GM18505 (cell line): ENCODE results near the gene CYTH3.
A peak's percentile ranks its signal among the peaks of the same experiment; 100 is the strongest.
"Not testable (repeated sequence)": the region's sequence is repeated elsewhere in the genome, so short reads cannot be mapped to it uniquely, and the experiment has no call there.

Source experiments
- ATAC-seq: cut with Tn5 transposase; IDR thresholded peaks from one replicate; pipeline ENCODE4 v1.9.1; 2021; ENCODE audit not compliant: unreplicated experiment
- POLR2A ChIP-seq: IDR thresholded peaks from 4 replicates; pipeline ENCODE4 v1.6.1; 2011; ENCODE audit warnings: borderline replicate concordance; ENCODE audit not compliant: insufficient read depth, insufficient read length; ENCODE audit errors: extremely low read depth

The CYTH3 gene

DNA sequence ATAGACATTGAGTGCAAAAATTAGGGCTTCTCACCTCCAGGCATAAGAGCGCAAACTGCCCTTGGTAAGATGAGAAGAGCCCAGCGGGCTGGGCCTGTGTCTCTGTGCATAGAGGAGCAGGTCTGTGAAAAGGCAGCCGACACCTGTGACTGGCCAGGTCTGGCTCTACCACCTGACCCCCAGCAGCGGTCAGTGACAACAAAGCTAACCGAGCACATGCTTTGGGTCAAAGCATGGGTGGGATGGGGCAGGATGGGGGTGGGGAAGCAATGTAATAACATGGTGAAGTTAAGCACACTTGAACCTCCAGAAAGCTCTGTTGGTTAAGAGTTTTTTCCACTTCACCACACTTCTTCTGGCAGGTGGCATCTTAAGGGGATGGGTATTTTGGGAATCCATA is 29.3 kb downstream of the CYTH3 start:
- no peak for ATAC-seq
- TF ChIP-seq POLR2A = no peak

DNA sequence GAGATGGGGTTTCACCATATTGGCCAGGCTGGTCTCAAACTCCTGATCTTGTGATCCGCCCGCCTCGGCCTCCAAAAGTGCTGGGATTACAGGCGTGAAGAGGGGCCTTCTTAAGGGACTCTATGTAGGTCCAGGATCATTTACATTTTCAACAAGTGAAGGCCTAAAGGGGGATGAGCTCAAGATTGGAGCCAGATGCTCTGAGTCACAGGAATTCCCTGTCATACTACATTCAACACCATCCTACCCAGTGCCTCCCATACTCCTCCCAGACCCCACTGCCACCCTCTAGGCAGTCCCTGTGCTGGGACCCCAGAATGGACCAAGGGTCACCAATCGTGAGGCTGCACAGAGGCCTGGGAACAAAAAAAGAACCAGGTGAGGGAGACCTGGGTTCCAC is 29.9 kb downstream of the CYTH3 start:
- no peak for ATAC-seq
- no peak for TF ChIP-seq POLR2A

DNA sequence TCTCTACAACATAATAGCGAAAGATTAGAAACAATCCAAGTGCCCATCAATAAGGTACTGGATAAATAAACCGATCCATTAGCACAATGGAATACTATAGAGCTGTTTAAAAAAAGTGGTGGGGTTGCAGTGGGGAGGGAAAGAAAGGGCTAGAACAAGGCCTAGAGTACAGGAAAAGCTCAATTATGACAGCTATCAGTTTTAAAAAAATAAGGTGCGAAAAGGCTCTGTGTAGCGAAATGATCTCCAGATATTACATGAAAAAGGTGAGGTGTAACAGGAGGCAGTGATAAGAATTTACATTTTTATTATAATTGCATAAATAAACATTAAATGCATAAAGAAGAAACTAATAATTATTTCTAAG is 30.8 kb downstream of the CYTH3 start:
- no peak for ATAC-seq
- TF ChIP-seq POLR2A = no peak

DNA sequence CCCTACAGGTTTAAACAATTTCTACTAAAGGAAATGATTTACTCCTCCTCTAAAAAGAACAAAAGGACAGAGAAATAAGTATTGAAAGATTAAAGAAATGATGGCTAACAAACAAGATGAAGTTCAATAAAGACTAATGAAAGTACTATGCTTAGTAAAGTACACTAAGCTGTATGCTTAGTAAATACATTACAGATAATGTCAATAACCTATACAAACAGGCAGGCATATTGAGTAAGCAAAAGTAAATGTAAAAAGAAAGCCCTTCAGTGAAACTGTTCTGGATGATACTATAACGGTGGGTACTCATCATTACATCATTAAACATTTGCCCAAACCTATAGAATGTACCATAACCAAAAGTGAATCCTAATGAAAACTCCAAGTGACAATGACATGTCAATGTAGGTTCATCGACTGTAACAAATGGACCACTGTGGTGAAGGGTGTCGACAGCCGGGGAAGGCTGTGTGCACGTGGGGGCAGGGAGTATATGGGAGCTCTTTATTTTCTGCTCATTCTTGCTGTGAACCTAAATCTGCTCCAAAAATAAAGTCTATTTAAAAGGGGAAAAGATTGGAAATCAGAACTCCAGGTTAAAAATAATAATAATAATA is 34.0 kb downstream of the CYTH3 start:
- ATAC-seq = no peak
- no peak for TF ChIP-seq POLR2A

DNA sequence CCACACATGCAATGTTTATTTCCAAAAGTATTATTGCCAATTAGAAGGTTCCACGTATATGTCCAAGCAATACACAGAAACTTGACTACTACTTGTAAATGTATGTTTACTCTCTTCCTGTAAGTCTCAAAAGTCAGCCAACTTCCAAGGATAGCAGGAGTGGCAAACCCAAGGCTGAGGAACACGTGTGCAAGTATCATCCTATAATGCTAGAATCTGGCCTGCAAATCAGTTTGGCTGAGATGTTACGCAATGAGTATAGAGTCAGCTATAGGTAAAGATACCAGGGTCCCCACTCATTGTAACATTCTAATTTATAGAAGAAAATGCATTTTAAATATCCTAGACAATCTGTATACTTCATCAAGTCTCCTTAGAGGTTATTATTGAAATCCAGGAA is 34.7 kb downstream of the CYTH3 start:
- TF ChIP-seq POLR2A = no peak
- ATAC-seq = no peak

GRCh38 chr7:6237011-6237410 is 35.4 kb downstream of the CYTH3 start:
- TF ChIP-seq POLR2A = no peak
- ATAC-seq = no peak

DNA sequence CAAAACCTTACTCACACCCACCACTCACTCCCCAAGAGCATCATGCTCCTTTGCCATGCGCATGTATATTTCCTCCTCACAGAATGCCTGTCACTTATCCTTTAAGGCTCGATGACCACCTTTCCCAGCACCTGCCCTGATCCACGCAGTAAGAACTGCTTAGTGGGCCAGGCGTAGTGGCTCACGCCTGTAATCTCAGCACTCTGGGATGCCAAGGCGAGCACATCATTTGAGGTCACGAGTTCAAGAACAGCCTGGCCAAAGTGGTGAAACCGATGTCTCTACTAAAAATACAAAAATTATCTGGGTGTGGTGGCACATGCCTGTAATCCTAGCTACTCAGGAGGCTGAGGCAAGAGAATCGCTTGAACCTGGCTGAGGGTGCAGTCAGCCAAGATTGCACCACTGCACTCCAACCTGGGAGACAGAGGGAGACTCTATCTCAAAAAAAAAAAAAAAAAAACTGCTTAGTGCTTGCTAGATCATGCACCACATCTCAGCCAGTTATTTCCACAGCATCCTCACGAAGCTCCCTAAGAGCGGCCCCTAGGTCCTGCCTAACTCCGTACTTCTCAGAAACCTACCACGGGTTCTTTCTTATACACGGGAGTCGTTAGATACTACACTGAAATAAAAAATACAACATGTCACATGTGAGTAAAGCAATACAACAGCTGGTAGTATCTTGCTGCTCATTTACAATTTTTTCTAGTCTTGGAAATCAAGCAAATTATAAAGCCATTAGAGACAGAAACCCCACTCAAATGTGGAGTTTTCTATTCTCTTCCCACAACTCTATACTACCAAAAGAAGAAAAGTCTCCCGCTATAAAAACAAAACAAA is 37.2 kb downstream of the CYTH3 start:
- no peak for ATAC-seq
- TF ChIP-seq POLR2A = no peak

- no peak for TF ChIP-seq POLR2A
- ATAC-seq = peak; percentile 56
Measured at GRCh38 chr7:6234384-6234783, 38.0 kb downstream of the CYTH3 start.

GRCh38 chr7:6232534-6232933 is 39.9 kb downstream of the CYTH3 start:
- no peak for TF ChIP-seq POLR2A
- ATAC-seq = no peak

- no peak for ATAC-seq
- no peak for TF ChIP-seq POLR2A
Measured at GRCh38 chr7:6232116-6232515, 40.3 kb downstream of the CYTH3 start.

DNA sequence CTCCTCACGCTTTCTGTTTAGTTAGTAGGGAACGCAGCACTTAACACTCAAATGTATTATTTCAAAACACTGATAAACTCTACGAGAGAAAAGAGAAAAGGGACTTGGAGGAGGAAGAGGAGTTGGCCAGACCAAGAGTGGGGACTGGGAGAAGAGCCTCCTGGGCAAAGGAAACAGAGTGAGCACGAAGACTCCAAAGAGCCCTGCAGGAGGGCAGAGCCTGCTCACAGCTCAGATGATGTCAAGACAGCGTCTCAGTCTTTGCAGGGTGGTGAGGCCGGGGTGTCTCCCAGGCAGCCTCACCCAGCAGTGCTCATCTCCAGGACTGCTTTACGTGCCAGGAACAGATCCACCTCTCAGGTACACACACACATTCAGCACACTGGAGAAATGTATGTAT is 41.2 kb downstream of the CYTH3 start:
- ATAC-seq = no peak
- TF ChIP-seq POLR2A = no peak

GRCh38 chr7:6229284-6229683 is 43.1 kb downstream of the CYTH3 start:
- ATAC-seq = not testable (repeated sequence)

GRCh38 chr7:6228361-6229229 is 43.8 kb downstream of the CYTH3 start:
- TF ChIP-seq POLR2A = no peak
- ATAC-seq = peak; percentile 81
